Mesenchymal stem cell (in vitro differentiated cells and primary cell): ENCODE measurements around the gene MOBP.
"Not testable (repeated sequence)": the region's sequence is repeated elsewhere in the genome, so short reads cannot be mapped to it uniquely, and the experiment has no call there.

Source experiments
- DNase-seq: peaks from one replicate; pipeline ENCODE4 v3.0.0-alpha.2; 2013
- H2AFZ ChIP-seq: one replicate; pipeline ENCODE4 v1.6.1; 2013; ENCODE audit warnings: low read depth, mild to moderate bottlenecking, control low read depth, inconsistent platforms, low read length, moderate library complexity
- H2AK5ac ChIP-seq: 2 replicates; pipeline ENCODE4 v1.6.1; 2013; ENCODE audit warnings: low read length, moderate library complexity, mild to moderate bottlenecking, inconsistent platforms; ENCODE audit not compliant: severe bottlenecking
- H2BK120ac ChIP-seq: one replicate; pipeline ENCODE4 v1.6.1; 2013; ENCODE audit warnings: low read depth, mild to moderate bottlenecking, inconsistent platforms, low read length, moderate library complexity
- H2BK12ac ChIP-seq, 2 experiments: one replicate each; pipeline ENCODE4 v1.6.1; 2013; ENCODE audit warnings: inconsistent platforms in 2 of 2, low read length in 2 of 2, mild to moderate bottlenecking in 2 of 2, moderate library complexity in 2 of 2, control low read depth in 1 of 2
- H2BK15ac ChIP-seq: one replicate; pipeline ENCODE4 v1.6.1; 2013; ENCODE audit warnings: mild to moderate bottlenecking, low read depth, inconsistent platforms; ENCODE audit not compliant: poor library complexity, severe bottlenecking
- H2BK5ac ChIP-seq: 2 replicates; pipeline ENCODE4 v1.6.1; 2013; ENCODE audit warnings: low read depth, mild to moderate bottlenecking, low read length, control low read depth, inconsistent platforms; ENCODE audit not compliant: poor library complexity, severe bottlenecking
- H3K14ac ChIP-seq, 2 experiments: one replicate each; pipeline ENCODE4 v1.6.1; 2013; ENCODE audit warnings: inconsistent platforms in 2 of 2, low read length in 2 of 2, control low read depth in 1 of 2, mild to moderate bottlenecking in 1 of 2, moderate library complexity in 1 of 2
- H3K18ac ChIP-seq, 2 experiments: one replicate each; pipeline ENCODE4 v1.6.1; 2013; ENCODE audit warnings: inconsistent platforms in 2 of 2, low read length in 2 of 2, control low read depth in 1 of 2, low read depth in 1 of 2, mild to moderate bottlenecking in 1 of 2
- H3K23ac ChIP-seq, 2 experiments: one replicate each; pipeline ENCODE4 v1.6.1; 2013; ENCODE audit warnings: inconsistent platforms in 2 of 2, low read length in 2 of 2, mild to moderate bottlenecking in 2 of 2, moderate library complexity in 2 of 2, control low read depth in 1 of 2
- H3K27ac ChIP-seq: 2 replicates; pipeline ENCODE4 v1.5.1; 2013; ENCODE audit warnings: mild to moderate bottlenecking, moderate library complexity, low read length, control low read depth, inconsistent platforms; ENCODE audit not compliant: poor library complexity, severe bottlenecking
- H3K27me3 ChIP-seq, 2 experiments: 2 replicates each; pipeline versions ENCODE4 v1.6.1 to v1.7.0; 2013; ENCODE audit warnings: low read length in 2 of 2, mild to moderate bottlenecking in 2 of 2, moderate library complexity in 2 of 2, control low read depth in 1 of 2, inconsistent platforms in 1 of 2; ENCODE audit not compliant: control insufficient read depth in 1 of 2, insufficient read depth in 1 of 2
- H3K36me3 ChIP-seq, 2 experiments: 2 replicates each; pipeline versions ENCODE4 v1.6.1 to v1.7.0; 2013; ENCODE audit warnings: low read length in 2 of 2, control low read depth in 1 of 2, inconsistent platforms in 1 of 2, low read depth in 1 of 2, mild to moderate bottlenecking in 1 of 2; ENCODE audit not compliant: insufficient read depth in 2 of 2, control insufficient read depth in 1 of 2
- H3K4ac ChIP-seq, 2 experiments: one replicate each; pipeline ENCODE4 v1.6.1; 2013; ENCODE audit warnings: inconsistent platforms in 2 of 2, low read length in 2 of 2, mild to moderate bottlenecking in 2 of 2, moderate library complexity in 2 of 2, control low read depth in 1 of 2, low read depth in 1 of 2
- H3K4me1 ChIP-seq: 2 replicates; pipeline ENCODE4 v1.6.1; 2013; ENCODE audit warnings: low read depth, low read length, control low read depth; ENCODE audit not compliant: control insufficient read depth, insufficient read depth
- H3K4me2 ChIP-seq: 2 replicates; pipeline ENCODE4 v1.6.1; 2013; ENCODE audit warnings: low read length, mild to moderate bottlenecking, inconsistent platforms; ENCODE audit not compliant: poor library complexity, severe bottlenecking
- H3K4me3 ChIP-seq, 2 experiments: 2 replicates each; pipeline versions ENCODE4 v1.5.1 to v1.7.0; 2013; ENCODE audit warnings: low read length in 2 of 2, mild to moderate bottlenecking in 2 of 2, control low read depth in 1 of 2, low read depth in 1 of 2; ENCODE audit not compliant: insufficient read depth in 1 of 2
- H3K79me1 ChIP-seq: replicated peaks from 2 replicates; pipeline ENCODE4 v1.6.1; 2013; ENCODE audit warnings: mild to moderate bottlenecking, control low read depth, low read length, inconsistent platforms; ENCODE audit not compliant: poor library complexity, severe bottlenecking
- H3K9ac ChIP-seq: 2 replicates; pipeline ENCODE4 v1.7.0; 2013; ENCODE audit warnings: mild to moderate bottlenecking, low read length, moderate library complexity
- H3K9me3 ChIP-seq: 2 replicates; pipeline ENCODE4 v1.7.0; 2013; ENCODE audit warnings: mild to moderate bottlenecking, low read length; ENCODE audit not compliant: control insufficient read depth
- H4K8ac ChIP-seq: one replicate; pipeline ENCODE4 v1.6.1; 2013; ENCODE audit warnings: inconsistent platforms, mild to moderate bottlenecking, low read length, moderate library complexity
- H4K91ac ChIP-seq: one replicate; pipeline ENCODE4 v1.6.1; 2013; ENCODE audit warnings: mild to moderate bottlenecking, low read length, inconsistent platforms
- WGBS: methylation state at CpG from one replicate; pipeline ENCODE4 v1.1.7; 2013; ENCODE audit warnings: mixed read lengths; 5-methylcytosine and 5-hydroxymethylcytosine counted together

Gene MOBP

DNA sequence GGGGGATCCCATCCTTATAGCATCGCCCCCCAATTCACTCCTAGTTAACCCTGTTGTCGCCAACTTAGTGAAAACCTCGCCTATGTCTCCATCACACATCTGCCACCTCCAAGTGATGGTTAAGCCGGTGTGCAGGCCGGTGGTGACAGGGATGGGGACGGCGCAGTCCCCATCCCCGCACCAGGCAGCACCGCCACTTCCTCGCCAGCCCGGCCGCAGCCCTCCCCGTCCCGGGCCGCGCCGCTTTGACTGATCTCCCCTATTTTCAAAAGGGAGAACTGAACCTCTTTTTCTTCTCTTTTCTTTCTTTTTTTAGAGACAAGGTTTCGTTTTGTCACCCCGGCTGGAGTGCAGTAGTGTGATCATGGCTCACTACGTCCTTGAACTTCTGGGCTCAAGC lies 11.3 kb upstream of the MOBP start:
- Histone ChIP-seq H2BK12ac (no peak overlapping the region), H3K4me1 (no peaks in the 10 kb centered on the region), H3K4me2 (no peak overlapping the region), H4K91ac (no peak overlapping the region), H3K9me3 (no peaks in the 10 kb centered on the region), H2BK15ac (no peak overlapping the region), H2BK5ac (no peak overlapping the region), H3K79me1 (no peaks in the 10 kb centered on the region), H3K23ac (no peak overlapping the region), H4K8ac (no peak overlapping the region), H2AFZ (no peak overlapping the region), H3K18ac (no peak overlapping the region), H3K36me3 (no peaks in the 10 kb centered on the region), H3K27me3 (peaks cover 3 to 14% of the 10 kb centered on the region in 2 experiments), H3K27ac (no peak overlapping the region), H3K4ac (no peak overlapping the region), H3K9ac (no peak overlapping the region), H3K14ac (no peak overlapping the region), H3K4me3 (no peak overlapping the region), H2BK120ac (no peak overlapping the region), H2AK5ac (no peak overlapping the region)
- 93% methylated on average over 20 of the region's 20 CpGs for WGBS
- no peak for DNase-seq

DNA sequence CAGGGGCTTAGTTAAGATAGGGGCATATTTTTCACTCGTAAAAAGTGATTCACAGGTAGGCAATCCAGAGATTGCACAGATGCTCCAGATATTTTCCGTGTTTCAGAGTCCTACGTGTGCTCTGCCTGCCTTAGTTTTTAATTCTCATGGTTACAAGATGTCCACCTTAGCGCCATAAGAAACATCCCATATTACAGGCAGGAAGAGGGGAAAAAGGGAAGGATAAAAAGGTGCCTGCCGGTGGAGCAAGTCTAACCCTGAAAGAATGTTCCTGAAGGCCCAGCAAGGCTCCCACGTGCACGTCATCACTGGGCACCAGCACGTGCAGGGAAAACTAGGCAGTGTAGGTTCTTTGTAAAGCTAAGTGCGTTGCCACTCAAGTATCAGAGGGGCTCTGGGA lies 10.1 kb upstream of the MOBP start:
- Histone ChIP-seq H3K36me3 (no peaks in the 10 kb centered on the region), H3K79me1 (no peaks in the 10 kb centered on the region), H2AFZ (no peak overlapping the region), H2BK15ac (no peak overlapping the region), H3K27ac (no peak overlapping the region), H4K8ac (no peak overlapping the region), H2BK12ac (no peak overlapping the region), H3K4ac (no peak overlapping the region), H2AK5ac (no peak overlapping the region), H3K27me3 (peaks cover 3 to 14% of the 10 kb centered on the region in 2 experiments), H3K9ac (no peak overlapping the region), H3K14ac (no peak overlapping the region), H3K23ac (no peak overlapping the region), H3K4me3 (no peak overlapping the region), H4K91ac (no peak overlapping the region), H3K9me3 (no peaks in the 10 kb centered on the region), H2BK120ac (no peak overlapping the region), H3K4me1 (no peaks in the 10 kb centered on the region), H3K18ac (no peak overlapping the region), H2BK5ac (no peak overlapping the region), H3K4me2 (no peak overlapping the region)
- 76% methylated on average over 8 of the region's 9 CpGs for WGBS
- DNase-seq = no peak

DNA sequence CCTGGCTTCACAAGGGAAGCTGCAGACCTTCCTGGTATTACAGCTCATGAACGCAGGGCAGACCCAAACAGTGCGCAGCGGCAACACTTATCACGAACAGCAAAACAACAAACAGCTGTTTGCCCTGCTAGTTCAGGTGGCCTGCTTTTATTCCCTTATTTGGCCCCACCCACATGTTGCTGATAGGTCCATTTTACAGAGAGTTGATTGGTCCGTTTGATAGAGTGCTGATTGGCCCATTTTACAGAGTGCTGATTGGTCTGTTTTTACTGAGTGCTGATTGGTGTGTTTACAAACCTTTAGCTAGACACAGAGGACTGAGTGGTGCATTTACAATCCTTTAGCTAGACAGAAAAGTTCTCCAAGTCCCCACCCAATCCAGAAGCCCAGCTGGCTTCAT lies 8.9 kb upstream of the MOBP start:
- not testable (repeated sequence) for H2BK12ac ChIP-seq, H3K23ac ChIP-seq, H3K4ac ChIP-seq, H3K36me3 ChIP-seq, H2BK120ac ChIP-seq, H2AK5ac ChIP-seq, H3K4me3 ChIP-seq, H3K14ac ChIP-seq, H3K4me1 ChIP-seq, H2AFZ ChIP-seq, H3K18ac ChIP-seq, H3K27ac ChIP-seq, H4K8ac ChIP-seq, H3K9me3 ChIP-seq, H2BK5ac ChIP-seq, H3K4me2 ChIP-seq, H4K91ac ChIP-seq, H3K9ac ChIP-seq, H2BK15ac ChIP-seq, DNase-seq, H3K79me1 ChIP-seq
- 88% methylated on average over 5 of the region's 5 CpGs for WGBS
- peaks cover under 1 to 14% of the 10 kb centered on the region in 2 experiments for H3K27me3 ChIP-seq

DNA sequence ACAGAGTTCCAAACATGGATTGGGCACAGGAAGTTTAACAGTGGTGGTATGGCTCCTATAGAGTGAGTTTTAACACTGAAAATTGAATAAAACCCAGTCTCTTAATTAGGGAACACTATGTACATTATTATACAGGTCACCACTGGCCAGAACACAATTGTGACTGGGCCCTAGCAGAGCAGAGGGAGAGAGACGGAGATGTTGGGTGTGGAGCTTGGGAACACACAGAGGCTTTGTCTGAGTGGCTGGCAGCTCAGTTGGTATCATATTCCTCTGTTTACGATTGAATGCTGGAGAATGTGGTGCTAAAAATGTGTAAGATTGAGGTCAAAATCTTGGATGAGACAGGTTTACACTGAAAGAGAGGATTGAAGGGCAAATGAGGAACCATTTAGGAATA lies 6.8 kb upstream of the MOBP start:
- Histone ChIP-seq H4K91ac (no peak overlapping the region), H3K18ac (no peak overlapping the region), H3K9me3 (no peaks in the 10 kb centered on the region), H3K79me1 (no peaks in the 10 kb centered on the region), H3K4me1 (no peaks in the 10 kb centered on the region), H2BK12ac (no peak overlapping the region), H3K14ac (no peak overlapping the region), H4K8ac (no peak overlapping the region), H2AFZ (no peak overlapping the region), H3K27me3 (peaks cover 0 to 10% of the 10 kb centered on the region in 2 experiments), H3K4ac (no peak overlapping the region), H3K4me2 (no peak overlapping the region), H2AK5ac (no peak overlapping the region), H3K23ac (no peak overlapping the region), H2BK5ac (no peak overlapping the region), H3K9ac (no peak overlapping the region), H2BK120ac (no peak overlapping the region), H3K4me3 (no peak overlapping the region), H2BK15ac (no peak overlapping the region), H3K27ac (no peak overlapping the region), H3K36me3 (no peaks in the 10 kb centered on the region)
- WGBS = 78% methylated on average over 2 of the region's 2 CpGs
- DNase-seq = no peak
